Measurements from ENCODE around the gene MESD.

The MESD gene

GRCh38 chr15:80937718-80938117, 51.9 kb downstream of the MESD start:
- DNase-seq (ENCODE audit: low spot score) = no peak

- DNase-seq (ENCODE audit: low spot score) = no peak
Observed at GRCh38 chr15:80936288-80937078, 53.1 kb downstream of the MESD start.

GRCh38 chr15:80934761-80935221, 54.8 kb downstream of the MESD start:
- DNase-seq (ENCODE audit: low spot score) = peak; percentile 0

- DNase-seq (ENCODE audit: low spot score) = no peak
Observed at GRCh38 chr15:80932989-80933388, 56.6 kb downstream of the MESD start.

GRCh38 chr15:80932513-80932815, 57.2 kb downstream of the MESD start:
- no peak for DNase-seq (ENCODE audit: low spot score)

- DNase-seq (ENCODE audit: low spot score) = no peak
Observed at GRCh38 chr15:80931721-80932512, 57.7 kb downstream of the MESD start.

- no peak for DNase-seq (ENCODE audit: low spot score)
Observed at GRCh38 chr15:80931191-80931590, 58.4 kb downstream of the MESD start.

- DNase-seq (ENCODE audit: low spot score) = no peak
Observed at GRCh38 chr15:80929689-80930088, 59.9 kb downstream of the MESD start.

GRCh38 chr15:80929225-80929624, 60.4 kb downstream of the MESD start:
- DNase-seq (ENCODE audit: low spot score) = peak; percentile 83

GRCh38 chr15:80926126-80926525, 63.5 kb downstream of the MESD start:
- no peak for DNase-seq (ENCODE audit: low spot score)

GRCh38 chr15:80925597-80926059, 64.0 kb downstream of the MESD start:
- DNase-seq (ENCODE audit: low spot score) = no peak

- DNase-seq (ENCODE audit: low spot score) = no peak
Observed at GRCh38 chr15:80924278-80924677, 65.3 kb downstream of the MESD start.

- peak; percentile 35 for DNase-seq (ENCODE audit: low spot score)
Observed at GRCh38 chr15:80923668-80924067, 66.0 kb downstream of the MESD start.

GRCh38 chr15:80921736-80922410, 67.7 kb downstream of the MESD start:
- no peak for DNase-seq (ENCODE audit: low spot score)

- no peak for DNase-seq (ENCODE audit: low spot score)
Observed at GRCh38 chr15:80920271-80920699, 69.3 kb downstream of the MESD start.

- no peak for DNase-seq (ENCODE audit: low spot score)
Observed at GRCh38 chr15:80918196-80918783, 71.3 kb downstream of the MESD start.

GRCh38 chr15:80916056-80916455, 73.6 kb downstream of the MESD start:
- DNase-seq (ENCODE audit: low spot score) = no peak

GRCh38 chr15:80915472-80915871, 74.1 kb downstream of the MESD start:
- DNase-seq (ENCODE audit: low spot score) = no peak

- DNase-seq (ENCODE audit: low spot score) = no peak
Observed at GRCh38 chr15:80913541-80913940, 76.1 kb downstream of the MESD start.

GRCh38 chr15:80912673-80913072, 76.9 kb downstream of the MESD start:
- DNase-seq (ENCODE audit: low spot score) = no peak

GRCh38 chr15:80911821-80912220, 77.8 kb downstream of the MESD start:
- DNase-seq (ENCODE audit: low spot score) = no peak

GRCh38 chr15:80906159-80906766, 83.4 kb downstream of the MESD start:
- peak; percentile 32 for DNase-seq (ENCODE audit: low spot score)
